Colon (tissue), 2 donors: ENCODE results near the gene SPAG16.
A peak's percentile ranks its signal among the peaks of the same experiment; 100 is the strongest.

Experiments used
- FAIRE-seq: peaks from 2 replicates; lab custom pipeline; 2012; peaks lifted over from hg19 to GRCh38; lab: Jason Lieb, UNC
- donor health status: control.
- donor health status: control.

The SPAG16 gene

GRCh38 chr2:214184461-214184860, 900.2 kb downstream of the SPAG16 start:
- no peak for FAIRE-seq

GRCh38 chr2:214185546-214185945, 901.3 kb downstream of the SPAG16 start:
- FAIRE-seq: no peak

- FAIRE-seq: no peak
Measured at GRCh38 chr2:214192711-214193110, 908.4 kb downstream of the SPAG16 start.

GRCh38 chr2:214193943-214194342, 909.7 kb downstream of the SPAG16 start:
- FAIRE-seq: no peak

- no peak for FAIRE-seq
Measured at GRCh38 chr2:214196260-214196659, 912.0 kb downstream of the SPAG16 start.

- no peak for FAIRE-seq
Measured at GRCh38 chr2:214201892-214202291, 917.6 kb downstream of the SPAG16 start.

GRCh38 chr2:214203214-214203613, 919.0 kb downstream of the SPAG16 start:
- no peak for FAIRE-seq

GRCh38 chr2:214203744-214204289, 919.6 kb downstream of the SPAG16 start:
- no peak for FAIRE-seq

GRCh38 chr2:214215107-214215506, 930.8 kb downstream of the SPAG16 start:
- no peak for FAIRE-seq

- FAIRE-seq: no peak
Measured at GRCh38 chr2:214217136-214217535, 932.9 kb downstream of the SPAG16 start.

- FAIRE-seq: no peak
Measured at GRCh38 chr2:214217599-214217998, 933.3 kb downstream of the SPAG16 start.

- no peak for FAIRE-seq
Measured at GRCh38 chr2:214220251-214220650, 936.0 kb downstream of the SPAG16 start.

GRCh38 chr2:214226061-214226460, 941.8 kb downstream of the SPAG16 start:
- FAIRE-seq: no peak

GRCh38 chr2:214232271-214232670, 948.0 kb downstream of the SPAG16 start:
- FAIRE-seq: no peak

- FAIRE-seq: no peak
Measured at GRCh38 chr2:214233164-214233563, 948.9 kb downstream of the SPAG16 start.

GRCh38 chr2:214242797-214243196, 958.5 kb downstream of the SPAG16 start:
- no peak for FAIRE-seq

- no peak for FAIRE-seq
Measured at GRCh38 chr2:214244847-214245246, 960.6 kb downstream of the SPAG16 start.

GRCh38 chr2:214246417-214246816, 962.2 kb downstream of the SPAG16 start:
- FAIRE-seq: no peak

GRCh38 chr2:214247531-214247930, 963.3 kb downstream of the SPAG16 start:
- FAIRE-seq: no peak

GRCh38 chr2:214255046-214255445, 970.8 kb downstream of the SPAG16 start:
- FAIRE-seq: no peak

GRCh38 chr2:214261683-214262082, 977.4 kb downstream of the SPAG16 start:
- peak; percentile 21 for FAIRE-seq

- no peak for FAIRE-seq
Measured at GRCh38 chr2:214264171-214264570, 979.9 kb downstream of the SPAG16 start.

GRCh38 chr2:214265991-214266489, 981.8 kb downstream of the SPAG16 start:
- no peak for FAIRE-seq

- FAIRE-seq: no peak
Measured at GRCh38 chr2:214277880-214278279, 993.6 kb downstream of the SPAG16 start.

- FAIRE-seq: no peak
Measured at GRCh38 chr2:214286011-214286410, 1001.7 kb downstream of the SPAG16 start.
